BJ (cell line): ENCODE measurements around the gene SLC25A23. TPM values are rescaled to one million over a fixed set of nuclear protein-coding genes. Genes with fewer than 3 reads are reported as not detected.

ENCODE experiments used
- CTCF ChIA-PET: fragments of 350-600 bp; formaldehyde crosslinking; extraction: SDS; loops from one replicate; lab custom pipeline; 2021; ENCODE audit warnings: antibody characterized with exemption, inconsistent platforms; lab: Yijun Ruan, JAX
- POLR2A ChIA-PET: fragments of 300-600 bp; sonication (Branson Sonifier 250); formaldehyde crosslinking; extraction: SDS; loops from one replicate; lab custom pipeline; 2021; ENCODE audit warnings: antibody characterized with exemption; lab: Charles Lee
- DNase-seq: peaks from one replicate; pipeline ENCODE4 v3.0.0-alpha.2; 2011; ENCODE audit warnings: low read depth
- H3K27me3 ChIP-seq: 2 replicates; pipeline ENCODE4 v1.6.0; 2011; ENCODE audit warnings: low read length; ENCODE audit not compliant: control insufficient read depth, insufficient read depth
- H3K36me3 ChIP-seq: 2 replicates; pipeline ENCODE4 v1.5.1; 2011; ENCODE audit warnings: low read length; ENCODE audit not compliant: control insufficient read depth, insufficient read depth
- H3K4me3 ChIP-seq: 2 replicates; pipeline ENCODE4 v1.5.1; 2011; ENCODE audit warnings: low read depth, mild to moderate bottlenecking, control low read depth, low read length
- polyA plus RNA-seq: library from polyadenylated mRNA; depleted of rRNA; stranded (reverse); fragments of >200 nt; gene quantifications from 2 replicates; pipeline ENCODE4 v1.2.3, GENCODE V29; 2011
- TF ChIP-seq, protein P1 (sequence below): IDR thresholded peaks from 2 replicates; pipeline ENCODE4 v1.5.1; 2011; ENCODE audit warnings: low read depth, mild to moderate bottlenecking, control low read depth, inconsistent platforms, low read length, moderate library complexity; ENCODE audit not compliant: insufficient read depth

Gene SLC25A23
- polyA plus RNA-seq, 1 experiment = 7.4 TPM

DNA sequence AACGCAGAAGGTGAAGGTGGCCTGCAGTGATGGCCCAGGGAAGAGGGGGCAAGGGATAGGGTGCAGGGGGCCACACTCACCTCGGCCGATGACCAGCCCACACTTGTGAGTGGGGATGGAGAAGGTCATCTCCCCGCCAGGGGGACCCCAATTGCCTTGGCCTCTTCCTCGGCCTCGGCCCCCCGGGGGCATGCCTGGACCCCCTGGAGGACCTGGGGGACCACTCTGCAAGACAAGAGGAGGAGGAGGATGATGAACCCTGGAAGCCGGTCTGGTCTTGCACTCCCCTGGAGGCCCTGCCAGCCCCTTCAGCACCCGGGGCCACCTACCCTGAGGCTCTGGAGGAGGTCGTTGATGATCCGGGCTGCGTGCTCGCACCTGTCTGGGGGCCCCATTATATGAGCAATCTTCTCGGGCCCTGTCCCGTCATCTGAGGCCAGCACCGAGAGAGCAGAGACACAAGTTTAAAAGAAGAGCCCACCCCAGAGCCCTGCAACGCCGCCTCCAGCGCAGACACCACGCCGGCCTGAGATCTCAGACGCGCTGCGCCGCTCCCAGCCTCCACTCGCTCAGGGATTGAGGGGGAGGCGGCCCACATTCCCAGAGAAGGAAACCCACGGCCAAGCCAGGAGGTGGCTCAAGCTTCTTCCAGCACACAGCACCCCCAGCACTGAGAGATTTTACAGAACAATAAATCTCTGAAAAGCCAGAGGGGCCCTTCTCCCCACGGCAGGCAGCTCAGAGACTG, 42.8 kb downstream of the SLC25A23 start:
- ChIA-PET POLR2A (interaction anchor here (0.6 kb wide), 1 partner anchor 23 kb away, joined by 3 read pairs; no protein-coding TSS in a partner anchor), CTCF (interaction anchor here (1.2 kb wide), 1 partner anchor 24 kb away, joined by 3 read pairs; the partner anchor contains the start of gene GTF2F1)
- DNase-seq = no peak
- TF ChIP-seq, protein P1, sequence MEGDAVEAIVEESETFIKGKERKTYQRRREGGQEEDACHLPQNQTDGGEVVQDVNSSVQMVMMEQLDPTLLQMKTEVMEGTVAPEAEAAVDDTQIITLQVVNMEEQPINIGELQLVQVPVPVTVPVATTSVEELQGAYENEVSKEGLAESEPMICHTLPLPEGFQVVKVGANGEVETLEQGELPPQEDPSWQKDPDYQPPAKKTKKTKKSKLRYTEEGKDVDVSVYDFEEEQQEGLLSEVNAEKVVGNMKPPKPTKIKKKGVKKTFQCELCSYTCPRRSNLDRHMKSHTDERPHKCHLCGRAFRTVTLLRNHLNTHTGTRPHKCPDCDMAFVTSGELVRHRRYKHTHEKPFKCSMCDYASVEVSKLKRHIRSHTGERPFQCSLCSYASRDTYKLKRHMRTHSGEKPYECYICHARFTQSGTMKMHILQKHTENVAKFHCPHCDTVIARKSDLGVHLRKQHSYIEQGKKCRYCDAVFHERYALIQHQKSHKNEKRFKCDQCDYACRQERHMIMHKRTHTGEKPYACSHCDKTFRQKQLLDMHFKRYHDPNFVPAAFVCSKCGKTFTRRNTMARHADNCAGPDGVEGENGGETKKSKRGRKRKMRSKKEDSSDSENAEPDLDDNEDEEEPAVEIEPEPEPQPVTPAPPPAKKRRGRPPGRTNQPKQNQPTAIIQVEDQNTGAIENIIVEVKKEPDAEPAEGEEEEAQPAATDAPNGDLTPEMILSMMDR = no peak
- Histone ChIP-seq H3K4me3 (no peak overlapping the region), H3K36me3 (peaks cover 61% of the 10 kb centered on the region), H3K27me3 (no peaks in the 10 kb centered on the region)

DNA sequence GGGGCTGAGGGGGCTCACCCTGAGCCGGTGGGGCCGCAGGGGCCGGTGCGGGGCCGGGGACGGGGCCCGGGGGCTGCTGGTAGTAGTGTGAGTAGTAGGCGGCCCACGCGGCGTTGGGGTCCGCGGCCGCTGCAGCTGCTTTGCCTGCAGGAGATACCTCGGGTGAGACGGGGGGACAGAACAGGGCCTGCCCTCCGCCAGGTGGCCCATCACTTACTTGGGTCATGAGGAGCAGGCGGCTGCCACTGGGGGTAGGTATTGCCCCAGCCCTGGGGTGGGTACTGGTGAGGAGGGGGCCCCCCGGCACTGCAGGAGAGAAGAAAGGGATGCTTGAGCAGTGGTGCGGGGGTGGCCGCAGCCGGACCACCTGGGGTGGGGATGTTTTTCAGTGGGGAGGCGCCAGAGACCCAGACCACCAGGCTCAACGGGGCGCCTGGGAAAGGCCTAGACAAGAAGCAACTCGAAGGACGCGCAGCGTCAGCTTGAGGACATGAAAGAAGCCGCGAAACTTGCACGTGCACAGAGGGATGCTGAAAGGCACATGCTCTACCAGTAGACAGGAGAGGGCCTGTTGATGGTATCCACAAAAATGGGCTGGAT, 43.9 kb downstream of the SLC25A23 start:
- TF ChIP-seq, protein P1 = no peak
- Histone ChIP-seq H3K4me3 (no peak overlapping the region), H3K27me3 (no peaks in the 10 kb centered on the region), H3K36me3 (peaks cover 55% of the 10 kb centered on the region)
- ChIA-PET POLR2A (no interaction called here), CTCF (no interaction called here)
- DNase-seq = no peak

DNA sequence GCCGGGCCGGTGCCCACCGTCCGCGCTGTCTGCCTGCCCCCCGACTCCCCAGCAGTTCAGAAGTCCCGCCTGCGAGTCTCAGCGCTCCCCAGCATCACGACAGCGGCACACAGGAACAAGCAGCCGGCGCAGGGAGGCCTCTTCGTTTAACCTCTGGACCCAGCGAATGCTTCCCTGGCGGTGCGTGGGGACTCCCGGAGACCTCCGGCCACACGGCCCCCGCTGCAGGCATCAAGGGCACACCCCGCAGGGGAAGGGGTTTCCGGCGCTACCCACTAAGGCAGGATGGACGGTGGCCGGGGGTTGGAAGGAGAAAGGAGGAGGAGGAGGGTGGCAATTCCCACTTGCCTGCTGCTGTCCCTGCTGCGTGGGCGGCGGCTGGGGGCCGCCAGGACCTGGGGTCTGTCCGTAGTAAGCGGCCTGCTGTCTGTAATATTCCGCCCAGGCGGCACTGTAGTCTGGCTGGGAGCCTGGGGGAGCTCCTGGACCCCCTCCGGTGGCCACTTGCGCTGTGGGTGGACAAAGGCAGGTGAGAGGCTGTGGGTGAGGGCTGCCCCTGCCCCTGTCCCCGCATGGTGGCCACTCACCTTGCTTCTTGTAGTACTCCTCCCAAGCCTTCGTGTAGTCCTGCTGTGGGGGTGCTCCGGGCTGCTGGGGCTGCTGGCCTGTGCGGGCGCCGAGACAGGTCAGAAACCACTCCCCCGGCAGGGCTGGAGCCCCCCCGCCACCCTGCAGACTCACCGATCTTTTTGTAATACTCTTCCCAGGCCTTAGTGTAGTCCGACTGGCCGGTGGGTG, 44.6 kb downstream of the SLC25A23 start:
- peaks cover 49% of the 10 kb centered on the region for H3K36me3 ChIP-seq
- TF ChIP-seq, protein P1 = no peak
- POLR2A ChIA-PET = no interaction called here
- H3K27me3 ChIP-seq = no peaks in the 10 kb centered on the region
- CTCF ChIA-PET = no interaction called here
- no peak for DNase-seq
- no peak overlapping the region for H3K4me3 ChIP-seq

DNA sequence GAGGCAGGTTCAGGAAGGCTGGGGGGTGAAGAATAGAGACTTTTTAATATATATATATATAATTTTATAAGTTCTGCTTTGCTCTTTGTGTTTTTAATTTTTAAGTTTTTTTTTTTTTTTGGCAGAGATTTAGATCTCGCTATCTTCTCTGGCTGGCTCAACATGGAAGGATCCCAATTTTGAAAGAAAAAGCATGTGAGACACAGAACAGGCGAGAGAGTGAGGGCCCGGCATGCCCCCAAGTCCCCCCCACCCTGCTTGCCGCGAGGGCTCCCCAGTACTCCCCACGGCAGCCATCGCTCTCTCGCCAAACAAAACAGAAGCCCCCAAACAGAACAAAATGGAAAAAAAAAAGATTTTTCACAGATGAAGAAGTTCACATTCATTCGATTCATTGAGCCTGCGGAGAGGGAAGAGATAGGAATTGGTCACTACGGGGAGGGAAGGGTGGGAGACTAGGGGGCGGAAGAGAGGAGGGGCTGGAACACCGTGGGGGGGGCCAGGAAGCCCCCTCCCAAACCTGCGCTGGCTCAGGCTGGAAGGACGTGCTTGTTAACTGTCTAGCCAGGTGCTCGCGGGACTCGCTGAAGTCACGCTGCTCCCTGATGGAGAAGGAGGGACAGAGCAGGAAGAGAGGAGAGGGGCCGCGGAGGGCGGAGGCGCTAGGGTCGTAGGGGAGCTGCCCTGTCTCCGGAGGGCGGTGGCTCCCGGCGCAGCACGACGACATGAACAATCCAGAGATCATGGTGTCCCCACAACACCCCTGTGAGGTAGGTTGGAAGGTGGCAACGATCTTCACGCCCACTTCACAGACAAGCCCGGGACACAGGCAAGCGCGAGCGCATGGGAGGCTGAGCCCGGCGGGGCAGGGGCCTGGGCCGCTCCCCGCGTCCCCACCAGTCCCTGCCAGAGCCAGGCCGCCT, 45.6 kb downstream of the SLC25A23 start:
- H3K4me3 ChIP-seq = no peak overlapping the region
- DNase-seq = no peak
- TF ChIP-seq, protein P1 = no peak
- POLR2A ChIA-PET = no interaction called here
- H3K27me3 ChIP-seq = no peaks in the 10 kb centered on the region
- CTCF ChIA-PET = no interaction called here
- H3K36me3 ChIP-seq = peaks cover 40% of the 10 kb centered on the region
